Measurements from ENCODE around the gene MS4A8.

Gene MS4A8

GRCh38 chr11:60739114-60739513, 39.7 kb downstream of the MS4A8 start:
- Histone ChIP-seq H3K4me1 (ENCODE audit: control insufficient read depth, insufficient read depth, low read length) (no peaks in the 10 kb centered on the region), H3K4me3 (ENCODE audit: low read depth, low read length) (no peak overlapping the region), H3K36me3 (ENCODE audit: control insufficient read depth in 2 of 2, insufficient read depth in 1 of 2, low read length in 2 of 2) (no peaks in the 10 kb centered on the region), H3K27ac (ENCODE audit: extremely low read depth, low read depth, low read length) (no peak overlapping the region), H3K9me3 (ENCODE audit: control insufficient read depth, insufficient read depth, low read depth, low read length) (no peaks in the 10 kb centered on the region)
- no peak for TF ChIP-seq FEZF1 (tag by site-specific recombination; IDR thresholded peaks at IDR 0.05)
- TF ChIP-seq SP2 (tag by site-specific recombination; IDR thresholded peaks at IDR 0.05) = no peak
- no peak for TF ChIP-seq SCRT1 (tag by site-specific recombination; IDR thresholded peaks at IDR 0.05; ENCODE audit: borderline replicate concordance)
- TF ChIP-seq ZFP3 (tag by site-specific recombination; IDR thresholded peaks at IDR 0.05; ENCODE audit: low read depth) = no peak
- no peak for TF ChIP-seq GLI2 (tag by site-specific recombination; IDR thresholded peaks at IDR 0.05; ENCODE audit: borderline replicate concordance, low read depth)
- TF ChIP-seq SETDB1 (IDR thresholded peaks at IDR 0.05; ENCODE audit: insufficient read length, low read length) = no peak
- TF ChIP-seq ZNF23 (tag by site-specific recombination; IDR thresholded peaks at IDR 0.05; ENCODE audit: borderline replicate concordance) = no peak
- ChIA-PET CTCF (interaction anchor here (0.6 kb wide), 1 partner anchor 404 kb away, joined by 3 read pairs; no protein-coding TSS in a partner anchor), POLR2A (no interaction called here)

- Histone ChIP-seq H3K27ac (ENCODE audit: extremely low read depth, low read depth, low read length) (no peak overlapping the region), H3K4me1 (ENCODE audit: control insufficient read depth, insufficient read depth, low read length) (no peaks in the 10 kb centered on the region), H3K9me3 (ENCODE audit: control insufficient read depth, insufficient read depth, low read depth, low read length) (no peaks in the 10 kb centered on the region), H3K36me3 (ENCODE audit: control insufficient read depth in 2 of 2, insufficient read depth in 1 of 2, low read length in 2 of 2) (no peaks in the 10 kb centered on the region), H3K4me3 (ENCODE audit: low read depth, low read length) (no peak overlapping the region)
- CTCF ChIA-PET = interaction anchor here (0.5 to 0.6 kb wide), 3 partner anchors 35 to 947 kb away, joined by 3 read pairs; no protein-coding TSS in a partner anchor
- TF ChIP-seq PBX3 (CRISPR knock-in tag; IDR thresholded peaks at IDR 0.05) (no peak), ZNF174 (tag by site-specific recombination; IDR thresholded peaks at IDR 0.05) (no peak), ZNF585B (tag by site-specific recombination; IDR thresholded peaks at IDR 0.05) (no peak), ZNF776 (tag by site-specific recombination; IDR thresholded peaks at IDR 0.05; ENCODE audit: borderline replicate concordance) (no peak)
- POLR2A ChIA-PET = no interaction called here
Measured at GRCh38 chr11:60740573-60740972, 41.2 kb downstream of the MS4A8 start.

GRCh38 chr11:60741421-60741820, 42.0 kb downstream of the MS4A8 start:
- ChIA-PET POLR2A (no interaction called here), CTCF (interaction anchor here (0.9 kb wide), 1 partner anchor 476 kb away, joined by 5 read pairs; no protein-coding TSS in a partner anchor)
- no peak overlapping the region for H3K27ac ChIP-seq (ENCODE audit: extremely low read depth, low read depth, low read length)
- TF ChIP-seq ZNF791 (tag by site-specific recombination; IDR thresholded peaks at IDR 0.05) (no peak), ZNF112 (tag by site-specific recombination; IDR thresholded peaks at IDR 0.05) (no peak)
- no peaks in the 10 kb centered on the region for H3K9me3 ChIP-seq (ENCODE audit: control insufficient read depth, insufficient read depth, low read depth, low read length)
- no peak overlapping the region for H3K4me3 ChIP-seq (ENCODE audit: low read depth, low read length)
- H3K36me3 ChIP-seq (ENCODE audit: control insufficient read depth in 2 of 2, insufficient read depth in 1 of 2, low read length in 2 of 2) = no peaks in the 10 kb centered on the region
- no peaks in the 10 kb centered on the region for H3K4me1 ChIP-seq (ENCODE audit: control insufficient read depth, insufficient read depth, low read length)

GRCh38 chr11:60743058-60743457, 43.6 kb downstream of the MS4A8 start:
- no peaks in the 10 kb centered on the region for H3K36me3 ChIP-seq (ENCODE audit: control insufficient read depth in 2 of 2, insufficient read depth in 1 of 2, low read length in 2 of 2)
- no peaks in the 10 kb centered on the region for H3K9me3 ChIP-seq (ENCODE audit: control insufficient read depth, insufficient read depth, low read depth, low read length)
- CTCF ChIA-PET = interaction anchor here (0.9 to 1.3 kb wide), 4 partner anchors 29 to 380 kb away, joined by 3 to 4 read pairs (median 3); no protein-coding TSS in a partner anchor
- no peak overlapping the region for H3K4me3 ChIP-seq (ENCODE audit: low read depth, low read length)
- POLR2A ChIA-PET = no interaction called here
- H3K4me1 ChIP-seq (ENCODE audit: control insufficient read depth, insufficient read depth, low read length) = no peaks in the 10 kb centered on the region
- H3K27ac ChIP-seq (ENCODE audit: extremely low read depth, low read depth, low read length) = no peak overlapping the region
- TF ChIP-seq ZNF10 (tag by site-specific recombination; IDR thresholded peaks at IDR 0.05) = no peak
- TF ChIP-seq PATZ1 (tag by site-specific recombination; IDR thresholded peaks at IDR 0.05) = no peak
- no peak for TF ChIP-seq ZNF514 (tag by site-specific recombination; IDR thresholded peaks at IDR 0.05)
- no peak for TF ChIP-seq KLF17 (tag by site-specific recombination; IDR thresholded peaks at IDR 0.05)
- TF ChIP-seq MYNN (tag by site-specific recombination; IDR thresholded peaks at IDR 0.05; ENCODE audit: borderline replicate concordance) = no peak
- no peak for TF ChIP-seq RBAK (tag by site-specific recombination; IDR thresholded peaks at IDR 0.05)
- no peak for TF ChIP-seq ZNF19 (tag by site-specific recombination; IDR thresholded peaks at IDR 0.05; ENCODE audit: low read depth)
- TF ChIP-seq ZNF596 (tag by site-specific recombination; IDR thresholded peaks at IDR 0.05) = no peak
- no peak for TF ChIP-seq ZBTB17 (tag by site-specific recombination; IDR thresholded peaks at IDR 0.05)
- no peak for TF ChIP-seq ZNF214 (tag by site-specific recombination; IDR thresholded peaks at IDR 0.05; ENCODE audit: borderline replicate concordance)
- TF ChIP-seq PBX3 (CRISPR knock-in tag; IDR thresholded peaks at IDR 0.05) = no peak

All from HEK293 (cell line).